HG02759 (cell line): Measurements from ENCODE around the gene HTR2C.

ENCODE experiments used
- ATAC-seq: cut with Tn5 transposase; IDR thresholded peaks from one replicate; pipeline ENCODE4 v1.9.1; 2021; ENCODE audit warnings: mild to moderate bottlenecking, moderate library complexity; ENCODE audit not compliant: unreplicated experiment

The HTR2C gene

DNA sequence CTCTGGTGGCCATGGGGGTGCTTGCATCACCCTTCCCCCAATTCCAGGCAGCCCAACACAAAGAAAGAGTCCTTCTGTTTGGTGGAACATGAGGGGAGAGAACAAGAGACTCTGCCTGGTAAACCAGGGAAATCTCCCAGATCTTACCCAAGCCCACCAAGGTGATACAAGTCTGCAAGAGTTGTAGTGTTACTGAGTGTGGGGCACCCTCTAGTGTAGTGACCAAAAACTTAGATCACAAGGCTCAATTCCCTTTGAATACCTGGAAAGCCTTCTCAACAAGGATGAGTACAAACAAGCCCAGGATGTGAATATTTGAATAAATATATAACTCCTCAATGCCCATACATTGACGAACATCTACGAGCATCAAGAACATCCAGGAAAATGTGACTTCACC lies 368.8 kb downstream of the HTR2C start:
- ATAC-seq = no peak
